ENCODE measurements around the gene ZNF181.
"Not testable (repeated sequence)": the region's sequence is repeated elsewhere in the genome, so short reads cannot be mapped to it uniquely, and the experiment has no call there.

DNA sequence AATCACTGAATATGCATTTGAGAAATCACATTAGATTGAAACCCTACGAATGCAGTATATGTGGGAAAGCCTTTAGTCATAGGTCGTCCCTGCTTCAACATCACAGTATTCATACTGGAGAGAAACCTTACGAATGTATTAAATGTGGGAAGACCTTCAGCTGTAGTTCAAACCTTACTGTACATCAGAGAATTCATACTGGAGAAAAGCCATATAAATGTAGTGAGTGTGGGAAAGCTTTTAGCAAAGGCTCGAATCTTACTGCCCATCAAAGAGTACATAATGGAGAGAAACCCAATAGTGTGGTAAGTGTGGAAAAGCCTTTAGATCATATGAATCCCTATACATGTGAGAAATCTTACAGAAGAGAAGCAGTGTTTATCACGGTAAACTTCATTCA is 48.8 kb upstream of the ZNF181 start:
- TF ChIP-seq POLR2A (IDR thresholded peaks at IDR 0.05; ENCODE audit: low read depth, low read length); SPI1 (IDR thresholded peaks at IDR 0.05; ENCODE audit: low read depth, low read length); TAF1 (IDR thresholded peaks at IDR 0.05; ENCODE audit: low read depth, low read length); POU2F2 (IDR thresholded peaks at IDR 0.05; ENCODE audit: low read depth, low read length); POLR2AphosphoS5 (IDR thresholded peaks at IDR 0.05; ENCODE audit: low read depth, low read length); PAX5 (IDR thresholded peaks at IDR 0.05; ENCODE audit: insufficient read depth, low read length, severe bottlenecking): not testable (repeated sequence)

Data from GM12891 (cell line).